Parathyroid adenoma (tissue), 2 donors: ENCODE data around the gene RAD50.

Experiments used
- H2AFZ ChIP-seq: fragments of 300-600 bp; sonication (generic); one replicate; pipeline ENCODE4 v1.7.0; 2017; ENCODE audit warnings: antibody characterized with exemption, mild to moderate bottlenecking
- H3K27ac ChIP-seq: fragments of 300-600 bp; sonication (generic); one replicate; pipeline ENCODE4 v1.7.0; 2017
- H3K27me3 ChIP-seq: fragments of 300-600 bp; sonication (generic); one replicate; pipeline ENCODE4 v1.7.0; 2017; ENCODE audit warnings: low read length; ENCODE audit not compliant: control insufficient read depth, insufficient read depth
- H3K36me3 ChIP-seq: fragments of 300-600 bp; sonication (generic); one replicate; pipeline ENCODE4 v1.7.0; 2017; ENCODE audit warnings: low read length; ENCODE audit not compliant: control insufficient read depth, insufficient read depth
- H3K4me1 ChIP-seq: fragments of 300-600 bp; sonication (generic); one replicate; pipeline ENCODE4 v1.7.0; 2017; ENCODE audit warnings: control low read depth
- H3K4me2 ChIP-seq: fragments of 300-600 bp; sonication (generic); one replicate; pipeline ENCODE4 v1.7.0; 2017; ENCODE audit warnings: low read length
- H3K4me3 ChIP-seq: fragments of 300-600 bp; sonication (generic); one replicate; pipeline ENCODE4 v1.7.0; 2017; ENCODE audit warnings: low read depth, low read length
- H3K79me2 ChIP-seq: fragments of 300-600 bp; sonication (generic); one replicate; pipeline ENCODE4 v1.7.0; 2017; ENCODE audit warnings: control low read depth
- H3K9ac ChIP-seq: fragments of 300-600 bp; sonication (generic); one replicate; pipeline ENCODE4 v1.7.0; 2017; ENCODE audit warnings: mild to moderate bottlenecking
- H3K9me3 ChIP-seq: fragments of 300-600 bp; sonication (generic); one replicate; pipeline ENCODE4 v1.7.0; 2017; ENCODE audit warnings: low read length; ENCODE audit not compliant: control insufficient read depth
- CTCF ChIP-seq: fragments of 300-600 bp; sonication (generic); IDR thresholded peaks from one replicate; pipeline ENCODE4 v1.7.0; 2017; ENCODE audit warnings: antibody characterized with exemption, mild to moderate bottlenecking
- donor health status: primary hyperparathyroidism.

The RAD50 gene

GRCh38 chr5:132637241-132637640 lies 80.5 kb downstream of the RAD50 start:
- H3K4me1 ChIP-seq, result no peaks in the 10 kb centered on the region
- no peak overlapping the region for H3K4me3 ChIP-seq
- no peaks in the 10 kb centered on the region for H3K36me3 ChIP-seq
- no peak overlapping the region for H2AFZ ChIP-seq
- H3K9ac ChIP-seq, result no peak overlapping the region
- no peak overlapping the region for H3K27ac ChIP-seq
- no peak for TF ChIP-seq CTCF
- no peaks in the 10 kb centered on the region for H3K79me2 ChIP-seq
- no peaks in the 10 kb centered on the region for H3K9me3 ChIP-seq
- H3K27me3 ChIP-seq, result no peaks in the 10 kb centered on the region
- H3K4me2 ChIP-seq, result no peak overlapping the region

GRCh38 chr5:132639706-132640130 lies 82.9 kb downstream of the RAD50 start:
- no peak overlapping the region for H3K27ac ChIP-seq
- H3K36me3 ChIP-seq, result no peaks in the 10 kb centered on the region
- H3K27me3 ChIP-seq, result no peaks in the 10 kb centered on the region
- H3K4me3 ChIP-seq, result no peak overlapping the region
- H3K79me2 ChIP-seq, result no peaks in the 10 kb centered on the region
- H2AFZ ChIP-seq, result no peak overlapping the region
- H3K4me1 ChIP-seq, result no peaks in the 10 kb centered on the region
- H3K9ac ChIP-seq, result no peak overlapping the region
- TF ChIP-seq CTCF, result no peak
- no peak overlapping the region for H3K4me2 ChIP-seq
- H3K9me3 ChIP-seq, result no peaks in the 10 kb centered on the region

GRCh38 chr5:132640613-132641012 lies 83.8 kb downstream of the RAD50 start:
- no peaks in the 10 kb centered on the region for H3K27me3 ChIP-seq
- no peaks in the 10 kb centered on the region for H3K79me2 ChIP-seq
- TF ChIP-seq CTCF, result no peak
- no peak overlapping the region for H3K27ac ChIP-seq
- no peak overlapping the region for H3K9ac ChIP-seq
- no peaks in the 10 kb centered on the region for H3K4me1 ChIP-seq
- H3K9me3 ChIP-seq, result no peaks in the 10 kb centered on the region
- no peaks in the 10 kb centered on the region for H3K36me3 ChIP-seq
- H2AFZ ChIP-seq, result no peak overlapping the region
- H3K4me2 ChIP-seq, result no peak overlapping the region
- no peak overlapping the region for H3K4me3 ChIP-seq

GRCh38 chr5:132641241-132641723 lies 84.5 kb downstream of the RAD50 start:
- Histone ChIP-seq H3K9ac (no peak overlapping the region), H3K4me2 (no peak overlapping the region), H3K4me3 (no peak overlapping the region), H3K36me3 (no peaks in the 10 kb centered on the region), H3K27ac (no peak overlapping the region), H3K79me2 (no peaks in the 10 kb centered on the region), H3K4me1 (no peaks in the 10 kb centered on the region), H3K27me3 (no peaks in the 10 kb centered on the region), H3K9me3 (no peaks in the 10 kb centered on the region), H2AFZ (no peak overlapping the region)
- no peak for TF ChIP-seq CTCF

GRCh38 chr5:132641841-132642240 lies 85.1 kb downstream of the RAD50 start:
- Histone ChIP-seq H3K4me2 (no peak overlapping the region), H3K79me2 (no peaks in the 10 kb centered on the region), H3K9ac (no peak overlapping the region), H2AFZ (no peak overlapping the region), H3K4me3 (no peak overlapping the region), H3K4me1 (no peaks in the 10 kb centered on the region), H3K27me3 (no peaks in the 10 kb centered on the region), H3K27ac (no peak overlapping the region), H3K9me3 (no peaks in the 10 kb centered on the region), H3K36me3 (no peaks in the 10 kb centered on the region)
- TF ChIP-seq CTCF, result no peak
